HG03571 (cell line): ENCODE results near the gene IRAK3.
"Not testable (repeated sequence)": the region's sequence is repeated elsewhere in the genome, so short reads cannot be mapped to it uniquely, and the experiment has no call there.

Experiments used
- ATAC-seq: cut with Tn5 transposase; IDR thresholded peaks from one replicate; pipeline ENCODE4 v1.9.1; 2021; ENCODE audit not compliant: unreplicated experiment

The IRAK3 gene

GRCh38 chr12:66206141-66206540 lies 17.1 kb downstream of the IRAK3 start:
- no peak for ATAC-seq

GRCh38 chr12:66210840-66211239 lies 21.8 kb downstream of the IRAK3 start:
- ATAC-seq, result no peak

GRCh38 chr12:66211573-66211972 lies 22.6 kb downstream of the IRAK3 start:
- ATAC-seq, result not testable (repeated sequence)

- ATAC-seq, result not testable (repeated sequence)
Observed at GRCh38 chr12:66213011-66213410, 24.0 kb downstream of the IRAK3 start.

GRCh38 chr12:66217342-66217917 lies 28.4 kb downstream of the IRAK3 start:
- ATAC-seq, result no peak

GRCh38 chr12:66228462-66228861 lies 39.4 kb downstream of the IRAK3 start:
- ATAC-seq, result no peak

- ATAC-seq, result no peak
Observed at GRCh38 chr12:66232263-66232662, 43.2 kb downstream of the IRAK3 start.

GRCh38 chr12:66234037-66234693 lies 45.2 kb downstream of the IRAK3 start:
- ATAC-seq, result peak; percentile 90

- peak; percentile 52 for ATAC-seq
Observed at GRCh38 chr12:66234773-66235625, 46.0 kb downstream of the IRAK3 start.

GRCh38 chr12:66235626-66236281 lies 46.7 kb downstream of the IRAK3 start:
- ATAC-seq, result no peak

GRCh38 chr12:66236282-66236675 lies 47.3 kb downstream of the IRAK3 start:
- not testable (repeated sequence) for ATAC-seq

GRCh38 chr12:66236969-66237368 lies 48.0 kb downstream of the IRAK3 start:
- ATAC-seq, result no peak

GRCh38 chr12:66237505-66238175 lies 48.6 kb downstream of the IRAK3 start:
- ATAC-seq, result no peak

GRCh38 chr12:66239295-66239694 lies 50.3 kb downstream of the IRAK3 start:
- no peak for ATAC-seq

- no peak for ATAC-seq
Observed at GRCh38 chr12:66240096-66240820, 51.2 kb downstream of the IRAK3 start.

- no peak for ATAC-seq
Observed at GRCh38 chr12:66241061-66242043, 52.3 kb downstream of the IRAK3 start.

GRCh38 chr12:66242311-66242710 lies 53.3 kb downstream of the IRAK3 start:
- ATAC-seq, result no peak

GRCh38 chr12:66243911-66244310 lies 54.9 kb downstream of the IRAK3 start:
- ATAC-seq, result no peak

GRCh38 chr12:66244446-66244845 lies 55.4 kb downstream of the IRAK3 start:
- ATAC-seq, result no peak
